ENCODE measurements around the gene DIP2A.

Gene DIP2A

DNA sequence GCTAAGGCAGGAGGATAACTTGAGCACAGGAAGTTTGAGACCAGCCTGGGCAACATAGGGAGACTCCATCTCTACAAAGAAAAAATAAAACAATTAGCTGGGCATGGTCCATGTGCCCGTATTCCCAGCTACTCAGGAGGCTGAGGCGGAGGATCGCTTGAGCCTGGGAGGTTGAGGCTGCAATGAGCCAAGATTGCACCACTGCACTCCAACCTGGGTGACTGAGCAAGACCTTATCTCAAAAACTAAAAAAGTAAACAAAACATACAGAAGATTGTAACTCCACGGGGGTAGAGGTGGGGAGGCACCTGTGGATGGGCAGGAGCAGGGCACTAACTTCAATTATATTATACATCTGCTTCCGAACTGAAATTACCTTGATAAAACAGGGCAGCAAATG lies 141.6 kb downstream of the DIP2A start:
- no peak for DNase-seq

DNA sequence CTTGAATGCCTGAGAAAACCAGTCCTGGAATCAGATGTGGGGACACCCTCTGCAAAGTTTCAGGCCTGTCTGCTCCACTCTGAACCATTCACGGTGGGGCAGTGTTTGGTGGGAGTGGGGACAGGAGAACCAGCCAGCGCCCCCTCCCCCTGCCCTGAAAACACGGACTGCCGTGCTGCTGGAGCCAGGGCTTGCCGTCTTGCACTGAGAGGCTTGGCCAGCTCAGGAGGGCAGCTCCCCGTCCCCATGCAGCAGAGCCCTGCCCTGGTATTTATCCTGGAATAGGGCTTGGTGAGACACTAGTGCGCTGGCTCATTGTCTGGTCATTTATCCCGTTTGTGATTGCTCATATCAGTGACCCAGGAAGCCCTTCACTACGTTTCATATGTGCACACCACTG lies 142.3 kb downstream of the DIP2A start:
- DNase-seq: no peak

GRCh38 chr21:46603228-46603627 lies 144.5 kb downstream of the DIP2A start:
- DNase-seq: no peak

DNA sequence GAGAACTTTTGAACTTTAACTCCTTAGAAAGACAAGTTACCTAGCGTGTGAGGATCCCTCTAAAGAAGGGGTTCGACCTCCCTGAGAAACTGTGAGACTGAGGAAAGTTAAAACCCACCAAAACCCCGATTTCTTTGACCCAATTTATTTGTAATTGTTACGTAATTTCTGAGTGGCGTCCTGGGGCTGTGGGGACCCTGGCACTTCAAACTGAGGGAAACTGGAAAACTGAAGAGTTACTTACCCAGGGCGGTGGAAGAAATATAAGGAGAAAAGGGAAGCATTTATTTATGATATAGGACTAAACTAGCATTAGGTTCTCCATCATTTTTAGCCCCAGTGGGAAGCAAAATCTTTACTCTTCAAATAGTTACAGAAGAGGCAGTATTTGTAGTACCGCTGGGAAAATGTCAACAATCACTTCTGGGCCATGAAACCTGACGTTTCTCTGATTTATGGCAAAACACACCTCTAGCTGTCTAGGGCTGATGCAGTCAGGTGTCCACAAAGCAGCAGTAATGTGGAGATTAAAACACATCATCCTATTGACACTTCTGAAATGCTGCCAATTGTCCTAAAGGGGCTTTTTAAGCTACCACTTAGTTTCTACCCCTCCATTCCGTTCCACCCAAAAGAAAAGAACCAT lies 145.8 kb downstream of the DIP2A start:
- DNase-seq: no peak

DNA sequence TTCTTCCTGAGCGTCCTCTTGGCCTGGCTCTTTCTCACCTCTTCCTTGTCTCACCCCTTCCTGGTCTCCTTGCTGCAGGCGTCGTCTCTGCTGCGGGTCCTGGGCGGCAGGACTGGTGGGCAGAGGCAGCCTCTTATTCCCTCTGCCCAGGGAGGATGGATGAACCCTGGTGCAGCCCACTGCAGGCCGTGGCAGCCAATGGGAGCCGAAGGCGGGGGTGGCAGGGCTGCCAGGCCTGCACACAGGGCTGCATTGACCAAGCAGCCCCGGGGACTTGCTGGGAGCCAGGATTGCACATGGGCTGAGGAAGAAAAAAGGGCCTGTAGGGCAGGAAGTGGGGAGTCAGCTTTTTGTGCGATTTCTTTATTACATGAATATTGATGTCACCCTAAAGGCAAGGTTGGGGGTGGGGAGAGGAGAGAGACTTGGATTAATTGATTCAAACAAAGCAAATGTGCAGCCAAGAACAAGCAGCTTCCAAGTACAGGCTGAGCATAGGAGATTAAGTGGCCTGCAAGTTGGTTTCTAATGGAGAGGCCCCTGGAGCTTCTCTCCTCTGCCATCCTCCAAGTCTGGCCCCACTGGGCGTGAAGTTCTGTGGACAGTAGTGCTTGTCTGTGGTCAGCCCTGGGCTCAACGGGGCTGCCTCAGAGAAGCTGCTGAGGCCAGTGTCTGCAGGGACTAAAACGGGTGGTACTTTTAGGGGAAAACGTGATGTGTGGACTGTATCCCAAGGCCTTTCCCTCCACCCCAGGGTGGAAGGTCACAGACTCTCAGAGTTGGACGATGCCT lies 146.5 kb downstream of the DIP2A start, which contains the start of gene S100B:
TSS of gene S100B (minus strand) at position 108 of the 792 bp plus-strand sequence. CDS start 2,667 bp downstream, outside the sequence.
- DNase-seq: no peak

DNA sequence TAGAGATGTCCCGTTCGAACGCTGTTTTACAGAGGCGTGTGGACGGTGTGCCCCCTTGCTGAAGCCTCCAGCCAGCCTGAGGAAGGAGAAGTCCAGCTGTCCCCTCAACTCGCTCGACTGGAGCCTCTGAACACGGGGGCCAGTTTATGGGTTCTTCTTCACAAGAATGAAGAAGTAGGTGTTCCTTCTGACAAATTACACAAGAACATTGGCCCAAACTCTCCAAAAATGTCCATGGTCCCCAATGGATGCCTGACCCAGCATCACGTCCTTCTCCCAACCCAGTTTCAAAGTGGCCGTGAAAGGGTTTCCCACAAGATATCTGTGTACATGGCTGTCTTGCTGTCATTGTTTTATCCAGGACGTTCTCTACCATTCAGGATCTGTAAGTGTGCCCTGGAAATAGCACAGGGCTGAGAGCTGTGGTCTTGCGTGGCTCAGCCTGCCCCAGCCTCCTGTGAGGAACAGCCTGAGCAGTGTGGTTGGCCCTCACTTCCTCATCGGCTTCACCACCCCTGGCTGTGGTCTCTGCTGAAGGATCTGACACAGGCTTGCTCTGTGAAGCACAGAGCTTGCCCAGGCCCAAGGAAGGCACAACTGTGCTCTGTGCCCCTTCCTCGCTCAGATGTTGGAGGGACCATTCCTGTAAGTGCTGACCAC lies 147.2 kb downstream of the DIP2A start:
- no peak for DNase-seq

DNA sequence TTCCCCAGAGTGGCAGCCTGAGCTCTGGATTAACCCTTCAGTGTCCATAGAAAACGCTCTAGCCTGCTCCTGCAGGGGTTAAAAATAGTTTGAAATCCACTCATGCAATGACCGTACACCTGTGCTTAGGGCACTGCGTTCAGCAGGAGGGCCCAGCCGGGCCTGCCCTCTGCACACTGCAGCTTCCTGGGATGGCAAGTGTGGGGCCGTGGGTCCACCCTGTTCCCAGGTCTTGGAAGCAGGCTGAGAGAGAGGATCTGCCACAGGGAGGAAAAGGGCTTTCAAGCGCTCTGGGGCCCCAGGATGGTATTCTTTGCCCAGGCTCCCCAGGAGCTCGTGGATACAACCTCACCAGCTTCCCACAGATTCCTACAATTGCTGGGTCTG lies 147.7 kb downstream of the DIP2A start:
- DNase-seq: no peak

- DNase-seq: no peak
These were observed 148.9 kb downstream of the DIP2A start for GRCh38 chr21:46607636-46608035.

- no peak for DNase-seq
These were observed 150.0 kb downstream of the DIP2A start for GRCh38 chr21:46608672-46609111.

- no peak for DNase-seq
These were observed 151.5 kb downstream of the DIP2A start for GRCh38 chr21:46610018-46610701.

DNA sequence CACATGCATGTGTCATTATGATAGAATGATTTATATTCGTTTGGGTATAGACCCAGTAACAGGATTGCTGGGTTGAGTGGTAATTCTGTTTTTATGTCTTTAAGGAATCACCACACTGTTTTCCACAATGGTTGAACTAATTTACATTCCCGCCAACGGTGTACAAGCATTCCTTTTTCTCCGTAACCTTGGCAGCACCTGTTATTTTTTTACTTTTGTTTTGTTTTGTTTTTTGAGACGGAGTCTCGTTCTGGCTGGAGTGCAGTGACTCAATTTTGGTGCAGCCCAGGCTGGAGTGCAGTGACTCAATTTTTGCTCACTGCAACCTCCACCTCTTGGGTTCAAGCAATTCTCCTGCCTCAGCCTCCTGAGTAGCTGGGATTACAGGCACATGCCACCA lies 154.7 kb downstream of the DIP2A start:
- no peak for DNase-seq

DNA sequence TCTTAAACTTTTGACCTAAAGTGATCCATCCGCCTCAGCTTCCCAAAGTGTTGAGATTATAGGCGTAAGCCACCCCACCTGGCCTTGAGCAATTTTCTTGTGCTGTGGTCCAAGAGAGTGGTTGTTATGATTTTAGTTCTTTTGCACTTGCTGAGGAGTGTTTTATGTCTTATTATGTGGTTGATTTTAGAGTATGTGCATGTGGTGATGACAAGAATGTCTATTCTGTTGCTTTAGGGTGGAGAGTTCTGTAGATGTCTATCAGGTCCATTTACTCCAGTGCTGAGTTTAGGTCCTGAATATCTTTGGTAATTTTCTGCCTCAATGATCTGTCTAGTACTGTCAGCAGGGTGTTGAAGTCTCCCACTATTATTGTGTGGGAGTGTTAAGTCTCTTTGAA lies 157.4 kb downstream of the DIP2A start:
- DNase-seq: no peak

DNA sequence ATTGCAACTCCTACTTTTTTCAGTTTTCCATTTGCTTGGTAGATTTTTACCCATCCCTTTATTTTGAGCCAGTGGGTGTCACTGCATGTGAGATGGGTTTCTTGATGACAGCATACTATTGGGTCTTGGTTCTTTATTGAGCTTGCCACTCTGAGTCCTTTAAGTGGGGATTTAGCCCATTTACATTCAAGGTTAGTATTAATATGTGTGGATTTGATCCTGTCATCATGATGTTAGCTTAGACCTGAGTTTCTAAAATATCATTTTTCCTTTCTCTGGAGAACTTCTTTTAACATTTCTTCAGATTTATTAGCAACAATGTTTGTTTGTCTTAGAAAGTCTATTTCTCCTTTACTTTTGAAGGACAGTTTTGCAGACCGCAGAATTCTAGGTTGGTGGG lies 158.0 kb downstream of the DIP2A start:
- no peak for DNase-seq

DNA sequence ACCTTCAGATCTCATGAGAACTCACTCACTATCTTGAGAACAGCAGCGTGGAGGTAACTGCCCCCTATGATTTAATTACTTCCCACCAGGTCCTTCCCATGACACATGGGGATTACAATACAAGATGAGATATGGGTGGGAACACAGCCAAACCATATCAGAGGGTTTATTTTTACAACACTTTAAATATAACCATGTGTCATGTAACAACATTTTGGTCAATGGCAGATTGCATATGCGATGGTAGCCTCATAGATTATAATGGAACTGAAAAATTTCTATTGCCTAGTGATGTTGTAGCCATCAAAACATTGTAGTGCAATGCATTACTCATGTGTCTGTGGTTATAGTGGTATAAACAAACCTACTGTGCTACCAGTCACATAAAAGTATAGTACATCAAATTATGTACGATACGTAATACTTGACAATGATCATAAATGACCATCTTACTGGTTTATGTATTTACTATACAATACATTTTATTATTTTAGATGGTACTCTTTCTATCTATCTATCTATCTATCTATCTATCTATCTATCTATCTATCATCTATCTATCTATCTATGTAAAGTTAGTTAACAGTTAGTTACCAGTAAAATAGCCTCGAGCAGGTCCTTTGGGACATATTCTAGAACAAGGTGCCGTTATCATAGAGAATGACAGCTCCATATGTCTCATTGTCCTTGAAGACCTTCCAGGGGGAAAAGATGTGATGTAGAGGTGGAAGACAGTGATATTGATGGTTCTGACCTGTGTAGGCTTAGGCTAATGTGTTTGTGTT lies 158.8 kb downstream of the DIP2A start:
- no peak for DNase-seq

- DNase-seq: no peak
These were observed 160.2 kb downstream of the DIP2A start for GRCh38 chr21:46618738-46619379.

Data from amniotic stem cell (primary cell).